ENCODE data around the gene SORCS1.

SORCS1 gene

DNA sequence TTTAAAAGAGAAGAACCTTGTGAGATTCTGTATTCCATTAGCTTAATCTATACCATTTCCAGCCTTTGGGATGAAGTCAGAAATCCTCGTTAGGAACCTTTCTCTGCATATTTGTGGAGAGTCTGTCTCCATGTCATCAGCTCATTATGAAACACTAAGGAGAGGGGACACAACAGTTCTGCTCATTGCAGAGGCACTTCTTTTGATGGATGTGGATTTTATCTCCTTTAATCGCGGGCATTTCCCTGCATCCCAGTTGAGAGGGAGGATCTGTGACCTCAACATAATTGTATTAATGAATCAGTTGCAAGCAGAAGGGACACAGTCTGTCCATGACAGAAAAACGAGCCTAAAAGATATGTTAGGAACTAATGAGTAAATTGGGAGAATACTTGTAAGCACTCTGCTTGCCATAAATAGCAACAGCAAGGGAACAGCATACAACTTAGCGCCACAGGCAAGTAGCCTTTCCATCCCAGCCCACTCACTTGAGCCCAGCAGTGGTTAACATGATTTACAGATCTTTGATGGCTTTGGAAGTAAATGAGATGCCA lies 37.9 kb downstream of the SORCS1 start:
- H3K27ac ChIP-seq (ENCODE audit: low read depth, low read length) = no peak overlapping the region
- H3K4me3 ChIP-seq (ENCODE audit: low read depth in 1 of 5, low read length in 5 of 5) = no peak overlapping the region
- no peak overlapping the region for H3K9ac ChIP-seq (ENCODE audit: low read length in 5 of 5)
- no peaks in the 10 kb centered on the region for H3K9me3 ChIP-seq (ENCODE audit: control insufficient read depth in 5 of 5, low read length in 5 of 5)
- no peaks in the 10 kb centered on the region for H3K36me3 ChIP-seq (ENCODE audit: control insufficient read depth in 5 of 5, insufficient read depth in 5 of 5, low read length in 5 of 5)
- H3K4me1 ChIP-seq (ENCODE audit: control insufficient read depth in 5 of 5, insufficient read depth in 5 of 5, low read length in 5 of 5) = no peaks in the 10 kb centered on the region
- no peaks in the 10 kb centered on the region for H3K27me3 ChIP-seq (ENCODE audit: control insufficient read depth in 5 of 5, insufficient read depth in 4 of 5, low read length in 5 of 5)

DNA sequence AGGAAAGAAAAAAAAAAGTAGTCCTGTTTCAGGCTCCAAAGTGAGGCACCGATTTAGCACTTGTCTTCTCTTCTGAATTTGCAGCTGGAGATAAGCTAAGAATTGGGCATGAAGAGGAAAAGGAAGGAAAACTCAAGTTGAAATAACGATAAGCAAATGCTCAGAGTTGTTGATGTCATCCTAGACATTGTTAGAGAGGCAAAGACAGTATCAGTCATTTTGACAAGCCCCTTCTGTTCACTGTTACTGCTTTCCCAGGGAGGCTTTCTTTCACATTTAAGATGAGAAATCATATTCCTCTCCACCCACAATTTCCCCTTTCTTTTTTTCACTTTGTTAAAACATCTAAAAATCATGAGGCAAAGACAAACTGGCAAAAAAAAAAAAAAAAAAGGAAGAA lies 41.8 kb downstream of the SORCS1 start:
- Histone ChIP-seq H3K4me1 (ENCODE audit: control insufficient read depth in 5 of 5, insufficient read depth in 5 of 5, low read length in 5 of 5) (no peaks in the 10 kb centered on the region), H3K9me3 (ENCODE audit: control insufficient read depth in 5 of 5, low read length in 5 of 5) (no peaks in the 10 kb centered on the region), H3K4me3 (ENCODE audit: low read depth in 1 of 5, low read length in 5 of 5) (no peak overlapping the region), H3K36me3 (ENCODE audit: control insufficient read depth in 5 of 5, insufficient read depth in 5 of 5, low read length in 5 of 5) (no peaks in the 10 kb centered on the region), H3K27ac (ENCODE audit: low read depth, low read length) (no peak overlapping the region), H3K9ac (ENCODE audit: low read length in 5 of 5) (no peak overlapping the region), H3K27me3 (ENCODE audit: control insufficient read depth in 5 of 5, insufficient read depth in 4 of 5, low read length in 5 of 5) (no peaks in the 10 kb centered on the region)

DNA sequence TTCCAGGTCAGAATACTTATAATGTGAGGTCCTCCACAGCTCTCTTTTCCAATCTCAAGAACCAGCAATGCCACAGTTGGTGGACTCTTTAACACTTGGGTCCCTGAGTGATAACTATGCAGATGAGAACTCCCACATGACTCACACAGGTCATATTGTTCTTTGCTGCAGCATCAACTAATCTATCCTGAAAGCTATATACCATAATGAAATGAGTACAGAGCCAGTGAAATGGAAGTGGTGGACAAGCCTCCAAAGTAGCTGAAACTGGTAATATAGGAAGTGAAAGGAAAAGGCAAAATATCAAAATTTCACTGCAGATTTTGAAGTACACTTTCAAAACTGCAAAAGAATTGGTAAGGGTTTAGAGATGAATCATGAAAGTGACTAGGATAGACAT lies 45.6 kb downstream of the SORCS1 start:
- Histone ChIP-seq H3K9ac (ENCODE audit: low read length in 5 of 5) (no peak overlapping the region), H3K27me3 (ENCODE audit: control insufficient read depth in 5 of 5, insufficient read depth in 4 of 5, low read length in 5 of 5) (no peaks in the 10 kb centered on the region), H3K27ac (ENCODE audit: low read depth, low read length) (no peak overlapping the region), H3K36me3 (ENCODE audit: control insufficient read depth in 5 of 5, insufficient read depth in 5 of 5, low read length in 5 of 5) (no peaks in the 10 kb centered on the region), H3K4me3 (ENCODE audit: low read depth in 1 of 5, low read length in 5 of 5) (no peak overlapping the region), H3K4me1 (ENCODE audit: control insufficient read depth in 5 of 5, insufficient read depth in 5 of 5, low read length in 5 of 5) (no peaks in the 10 kb centered on the region), H3K9me3 (ENCODE audit: control insufficient read depth in 5 of 5, low read length in 5 of 5) (peaks cover 0 to 3% (median 0%) of the 10 kb centered on the region in 5 donors)

DNA sequence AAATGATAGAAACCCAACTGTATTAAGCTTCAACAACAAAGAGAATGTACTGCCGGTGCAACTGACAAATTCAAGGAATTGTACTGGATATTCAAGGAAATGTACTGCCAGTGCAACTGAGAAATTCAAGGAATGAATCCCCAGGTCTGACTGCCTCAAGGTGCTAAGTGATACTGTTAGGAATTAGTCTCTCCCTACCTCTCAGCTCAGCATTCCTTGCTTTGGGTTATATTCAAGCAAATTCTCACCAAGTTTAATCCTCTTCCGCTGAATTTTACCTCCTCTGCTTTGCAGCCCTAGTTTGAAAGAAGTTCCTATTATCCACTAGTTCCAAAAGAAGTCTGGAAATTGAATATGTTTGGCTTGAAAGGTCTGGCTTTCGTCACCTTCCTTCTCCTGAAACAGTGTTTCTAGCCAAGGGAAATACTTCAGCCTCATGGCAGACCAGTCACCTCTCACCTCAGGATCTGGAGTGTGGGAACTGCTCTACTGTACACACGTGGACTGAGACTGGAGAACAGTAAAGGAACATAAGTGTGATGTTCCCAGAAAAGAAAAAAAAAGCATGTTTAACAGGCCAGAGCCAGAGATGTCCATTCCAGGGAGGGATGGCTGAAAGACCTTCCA lies 60.4 kb downstream of the SORCS1 start:
- H3K9ac ChIP-seq (ENCODE audit: low read length in 5 of 5) = no peak overlapping the region
- H3K4me3 ChIP-seq (ENCODE audit: low read depth in 1 of 5, low read length in 5 of 5) = no peak overlapping the region
- no peaks in the 10 kb centered on the region for H3K27me3 ChIP-seq (ENCODE audit: control insufficient read depth in 5 of 5, insufficient read depth in 4 of 5, low read length in 5 of 5)
- H3K9me3 ChIP-seq (ENCODE audit: control insufficient read depth in 5 of 5, low read length in 5 of 5) = peaks cover 0 to 9% (median 5%) of the 10 kb centered on the region in 5 donors
- no peak overlapping the region for H3K27ac ChIP-seq (ENCODE audit: low read depth, low read length)
- H3K36me3 ChIP-seq (ENCODE audit: control insufficient read depth in 5 of 5, insufficient read depth in 5 of 5, low read length in 5 of 5) = no peaks in the 10 kb centered on the region
- H3K4me1 ChIP-seq (ENCODE audit: control insufficient read depth in 5 of 5, insufficient read depth in 5 of 5, low read length in 5 of 5) = no peaks in the 10 kb centered on the region

DNA sequence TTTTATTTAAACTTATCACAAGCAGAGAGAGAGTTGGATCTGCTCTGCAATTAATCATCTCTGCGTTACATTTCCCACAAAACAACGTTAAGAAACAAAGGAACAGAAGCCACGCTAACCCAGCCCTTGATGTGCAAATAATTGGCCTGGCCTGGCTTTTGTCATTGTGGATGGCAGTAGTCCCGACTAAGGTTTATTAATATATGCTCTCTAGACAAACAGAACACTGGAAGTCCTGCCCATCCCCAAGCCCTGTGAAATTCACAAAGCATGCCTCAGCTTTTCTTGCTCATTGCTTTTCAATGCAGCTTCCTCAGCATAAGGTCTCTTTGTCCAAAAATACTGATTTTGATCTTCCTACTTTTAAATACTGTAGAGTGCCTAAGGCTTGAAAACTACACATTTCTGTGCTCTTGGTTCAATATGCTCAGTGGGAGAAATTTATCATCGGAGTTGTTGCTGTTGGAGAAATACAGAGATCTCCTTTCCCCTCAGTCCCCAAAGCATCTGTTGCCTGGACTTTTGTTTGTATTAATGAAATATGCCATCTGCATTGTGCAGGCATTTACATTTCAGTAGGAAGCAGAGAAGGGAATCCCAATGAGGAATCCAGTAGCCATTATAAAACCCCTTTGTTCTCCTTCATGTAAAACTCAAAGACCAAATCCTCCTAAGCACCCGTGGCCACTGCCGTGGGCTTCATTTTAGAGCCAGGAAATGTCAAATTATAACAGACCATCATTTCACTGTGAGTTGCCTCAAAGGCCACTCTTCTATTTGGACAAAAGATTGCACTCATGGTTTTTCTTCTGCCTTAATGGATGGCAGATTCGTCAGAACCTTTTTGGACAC lies 61.1 kb downstream of the SORCS1 start:
- Histone ChIP-seq H3K27me3 (ENCODE audit: control insufficient read depth in 5 of 5, insufficient read depth in 4 of 5, low read length in 5 of 5) (no peaks in the 10 kb centered on the region), H3K9me3 (ENCODE audit: control insufficient read depth in 5 of 5, low read length in 5 of 5) (peaks cover 0 to 5% (median 4%) of the 10 kb centered on the region in 5 donors), H3K4me3 (ENCODE audit: low read depth in 1 of 5, low read length in 5 of 5) (no peak overlapping the region), H3K27ac (ENCODE audit: low read depth, low read length) (no peak overlapping the region), H3K9ac (ENCODE audit: low read length in 5 of 5) (no peak overlapping the region), H3K4me1 (ENCODE audit: control insufficient read depth in 5 of 5, insufficient read depth in 5 of 5, low read length in 5 of 5) (no peaks in the 10 kb centered on the region), H3K36me3 (ENCODE audit: control insufficient read depth in 5 of 5, insufficient read depth in 5 of 5, low read length in 5 of 5) (no peaks in the 10 kb centered on the region)

DNA sequence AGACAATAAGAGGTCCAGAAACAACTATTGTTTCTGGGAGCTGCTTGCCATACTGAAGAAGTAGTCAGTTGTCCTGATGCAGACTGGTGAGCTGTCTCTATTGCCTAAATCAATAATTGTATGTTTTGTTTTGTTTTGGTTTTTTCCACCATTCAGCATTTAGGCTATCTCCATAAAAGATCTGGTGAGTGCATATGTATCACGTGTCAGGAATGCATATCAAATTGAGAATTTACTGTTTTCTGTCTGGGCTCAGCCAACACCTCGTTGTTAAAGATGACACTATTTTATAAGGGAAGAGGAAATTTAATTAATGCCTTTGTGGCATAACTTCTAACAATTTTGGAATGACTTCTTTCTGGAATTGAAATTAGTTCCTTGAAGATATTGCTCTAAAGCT lies 66.2 kb downstream of the SORCS1 start:
- H3K4me1 ChIP-seq (ENCODE audit: control insufficient read depth in 5 of 5, insufficient read depth in 5 of 5, low read length in 5 of 5) = no peaks in the 10 kb centered on the region
- H3K27ac ChIP-seq (ENCODE audit: low read depth, low read length) = no peak overlapping the region
- H3K36me3 ChIP-seq (ENCODE audit: control insufficient read depth in 5 of 5, insufficient read depth in 5 of 5, low read length in 5 of 5) = no peaks in the 10 kb centered on the region
- no peak overlapping the region for H3K4me3 ChIP-seq (ENCODE audit: low read depth in 1 of 5, low read length in 5 of 5)
- H3K27me3 ChIP-seq (ENCODE audit: control insufficient read depth in 5 of 5, insufficient read depth in 4 of 5, low read length in 5 of 5) = no peaks in the 10 kb centered on the region
- no peak overlapping the region for H3K9ac ChIP-seq (ENCODE audit: low read length in 5 of 5)
- H3K9me3 ChIP-seq (ENCODE audit: control insufficient read depth in 5 of 5, low read length in 5 of 5) = no peaks in the 10 kb centered on the region

DNA sequence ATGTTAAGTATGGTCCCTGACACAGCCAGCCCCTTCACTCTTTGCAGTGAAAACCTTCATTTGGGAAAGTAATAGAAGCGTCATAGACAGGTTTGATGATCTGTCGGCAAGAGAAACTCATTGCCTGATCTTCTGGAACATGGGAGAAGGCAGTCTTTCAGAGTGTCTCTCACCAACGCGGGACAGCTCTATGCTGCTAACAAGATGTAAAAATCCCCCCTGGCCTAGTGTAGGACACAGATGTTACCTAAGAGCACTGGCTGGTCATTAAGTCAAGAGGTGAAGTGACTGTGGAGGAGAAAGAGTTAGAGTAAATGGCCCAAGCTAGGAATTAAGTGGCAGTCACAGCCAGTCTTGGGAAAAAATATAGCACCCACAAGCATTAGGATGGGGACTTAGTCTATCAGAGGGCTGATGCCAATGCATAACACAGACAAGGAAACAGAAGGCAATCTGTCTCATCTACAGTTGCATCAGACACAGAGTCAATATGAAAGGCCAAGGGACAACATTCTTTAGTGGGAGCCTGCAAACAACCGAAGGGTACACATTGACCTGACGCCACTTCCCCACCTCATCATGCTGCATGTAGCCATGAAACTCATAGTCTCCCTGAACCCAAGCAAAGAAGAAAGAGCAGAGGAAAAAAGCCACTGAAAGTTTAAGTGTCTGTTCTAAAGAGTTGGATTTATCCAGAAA lies 69.5 kb downstream of the SORCS1 start:
- no peaks in the 10 kb centered on the region for H3K4me1 ChIP-seq (ENCODE audit: control insufficient read depth in 5 of 5, insufficient read depth in 5 of 5, low read length in 5 of 5)
- H3K36me3 ChIP-seq (ENCODE audit: control insufficient read depth in 5 of 5, insufficient read depth in 5 of 5, low read length in 5 of 5) = no peaks in the 10 kb centered on the region
- no peaks in the 10 kb centered on the region for H3K27me3 ChIP-seq (ENCODE audit: control insufficient read depth in 5 of 5, insufficient read depth in 4 of 5, low read length in 5 of 5)
- no peak overlapping the region for H3K9ac ChIP-seq (ENCODE audit: low read length in 5 of 5)
- H3K27ac ChIP-seq (ENCODE audit: low read depth, low read length) = no peak overlapping the region
- no peak overlapping the region for H3K4me3 ChIP-seq (ENCODE audit: low read depth in 1 of 5, low read length in 5 of 5)
- no peaks in the 10 kb centered on the region for H3K9me3 ChIP-seq (ENCODE audit: control insufficient read depth in 5 of 5, low read length in 5 of 5)

DNA sequence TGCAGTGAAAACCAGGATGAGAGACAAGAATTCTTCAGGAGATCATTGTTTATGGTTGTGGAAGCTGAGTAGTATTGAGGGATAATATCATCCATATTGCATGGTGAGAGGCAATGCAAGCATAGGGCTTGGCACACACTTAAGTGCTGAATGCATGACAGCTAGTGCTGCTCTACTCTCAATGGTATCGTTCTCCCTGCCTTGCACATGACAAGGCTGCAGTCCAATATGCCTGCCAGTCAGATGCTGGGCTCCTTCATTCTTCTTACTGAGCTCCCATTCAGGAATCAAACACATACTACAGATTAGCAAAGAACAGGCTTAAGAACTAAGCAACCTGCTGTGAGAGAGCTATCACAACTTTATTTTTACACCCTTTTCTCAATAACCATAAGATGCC lies 72.2 kb downstream of the SORCS1 start:
- no peak overlapping the region for H3K27ac ChIP-seq (ENCODE audit: low read depth, low read length)
- no peaks in the 10 kb centered on the region for H3K9me3 ChIP-seq (ENCODE audit: control insufficient read depth in 5 of 5, low read length in 5 of 5)
- no peaks in the 10 kb centered on the region for H3K4me1 ChIP-seq (ENCODE audit: control insufficient read depth in 5 of 5, insufficient read depth in 5 of 5, low read length in 5 of 5)
- no peak overlapping the region for H3K9ac ChIP-seq (ENCODE audit: low read length in 5 of 5)
- no peak overlapping the region for H3K4me3 ChIP-seq (ENCODE audit: low read depth in 1 of 5, low read length in 5 of 5)
- no peaks in the 10 kb centered on the region for H3K36me3 ChIP-seq (ENCODE audit: control insufficient read depth in 5 of 5, insufficient read depth in 5 of 5, low read length in 5 of 5)
- no peaks in the 10 kb centered on the region for H3K27me3 ChIP-seq (ENCODE audit: control insufficient read depth in 5 of 5, insufficient read depth in 4 of 5, low read length in 5 of 5)

DNA sequence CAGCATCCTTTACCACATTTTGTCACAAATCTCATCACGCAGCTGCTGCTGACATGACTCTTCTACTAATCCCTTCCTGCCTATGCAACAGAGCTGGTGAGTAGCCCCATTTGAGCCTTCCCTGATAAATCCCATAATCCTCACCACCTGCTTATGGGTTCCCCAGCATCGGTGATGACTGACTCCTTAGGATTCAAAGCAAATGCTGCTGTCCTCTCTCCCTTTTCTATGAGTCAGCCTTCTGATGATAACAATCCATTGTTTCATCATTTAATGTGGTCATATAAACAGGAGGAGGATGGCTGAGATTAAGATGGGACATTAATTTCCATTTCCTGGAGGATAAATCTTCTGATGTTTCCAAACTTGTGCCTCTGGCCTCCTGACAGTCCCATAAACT lies 73.4 kb downstream of the SORCS1 start:
- Histone ChIP-seq H3K9ac (ENCODE audit: low read length in 5 of 5) (no peak overlapping the region), H3K9me3 (ENCODE audit: control insufficient read depth in 5 of 5, low read length in 5 of 5) (no peaks in the 10 kb centered on the region), H3K27me3 (ENCODE audit: control insufficient read depth in 5 of 5, insufficient read depth in 4 of 5, low read length in 5 of 5) (no peaks in the 10 kb centered on the region), H3K4me1 (ENCODE audit: control insufficient read depth in 5 of 5, insufficient read depth in 5 of 5, low read length in 5 of 5) (no peaks in the 10 kb centered on the region), H3K4me3 (ENCODE audit: low read depth in 1 of 5, low read length in 5 of 5) (no peak overlapping the region), H3K36me3 (ENCODE audit: control insufficient read depth in 5 of 5, insufficient read depth in 5 of 5, low read length in 5 of 5) (no peaks in the 10 kb centered on the region), H3K27ac (ENCODE audit: low read depth, low read length) (no peak overlapping the region)
